ENCODE measurements around the gene NTM. TPM values are rescaled to one million over a fixed set of nuclear protein-coding genes. Genes with fewer than 3 reads are reported as not detected.

The NTM gene
- total and polyA plus RNA-seq, 2 donors (not counting 1 experiment from before 2014, with no cell fraction given), result 12.3 to 28.6 TPM

DNA sequence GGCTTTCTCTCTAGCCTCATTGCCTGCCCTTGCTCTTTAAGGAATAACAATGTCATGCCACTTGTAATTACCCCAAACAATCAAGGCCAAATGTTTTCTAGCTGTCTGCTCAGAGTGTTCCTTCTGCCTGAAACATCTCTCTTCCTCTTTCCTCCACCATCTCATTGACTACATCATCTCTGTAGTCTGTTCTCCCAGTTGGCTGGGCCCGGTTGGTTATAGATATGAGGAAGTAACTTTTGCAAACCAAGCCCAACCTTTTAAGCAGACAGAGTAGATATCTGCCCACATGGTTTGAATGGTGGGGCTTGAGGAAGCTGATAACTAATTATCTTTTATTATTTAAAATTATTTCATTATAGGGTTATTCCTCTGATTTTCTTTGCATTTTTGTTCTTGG is 104.5 kb downstream of the NTM start:
- Histone ChIP-seq H2AFZ (ENCODE audit: low read length) (no peak overlapping the region), H3K4me2 (ENCODE audit: extremely low read depth, insufficient read depth, low read length) (no peak overlapping the region), H3K79me2 (ENCODE audit: control insufficient read depth, insufficient read depth, low read length) (no peaks in the 10 kb centered on the region), H3K4me1 (ENCODE audit: control insufficient read depth, extremely low read depth, insufficient read depth, low read length) (no peaks in the 10 kb centered on the region), H3K36me3 (ENCODE audit: control insufficient read depth, insufficient read depth, low read length) (no peaks in the 10 kb centered on the region), H3K27ac (ENCODE audit: insufficient read depth, low read length) (no peak overlapping the region), H3K9ac (ENCODE audit: insufficient read depth, low read length) (no peak overlapping the region), H3K4me3 (replicated peaks in 1 of 4; ENCODE audit: control extremely low read depth in 1 of 4, insufficient read depth in 1 of 4, low read depth in 3 of 4, low read length in 4 of 4) (no peak overlapping the region), H3K9me3 (ENCODE audit: control insufficient read depth, insufficient read depth, low read depth, low read length) (no peaks in the 10 kb centered on the region), H4K20me1 (ENCODE audit: control insufficient read depth, extremely low read depth, insufficient read depth, low read length) (no peaks in the 10 kb centered on the region), H3K27me3 (ENCODE audit: control insufficient read depth, insufficient read depth, low read length) (no peaks in the 10 kb centered on the region)
- DNase-seq (ENCODE audit: low read depth in 2 of 2), result no peak
- TF ChIP-seq, protein P1, sequence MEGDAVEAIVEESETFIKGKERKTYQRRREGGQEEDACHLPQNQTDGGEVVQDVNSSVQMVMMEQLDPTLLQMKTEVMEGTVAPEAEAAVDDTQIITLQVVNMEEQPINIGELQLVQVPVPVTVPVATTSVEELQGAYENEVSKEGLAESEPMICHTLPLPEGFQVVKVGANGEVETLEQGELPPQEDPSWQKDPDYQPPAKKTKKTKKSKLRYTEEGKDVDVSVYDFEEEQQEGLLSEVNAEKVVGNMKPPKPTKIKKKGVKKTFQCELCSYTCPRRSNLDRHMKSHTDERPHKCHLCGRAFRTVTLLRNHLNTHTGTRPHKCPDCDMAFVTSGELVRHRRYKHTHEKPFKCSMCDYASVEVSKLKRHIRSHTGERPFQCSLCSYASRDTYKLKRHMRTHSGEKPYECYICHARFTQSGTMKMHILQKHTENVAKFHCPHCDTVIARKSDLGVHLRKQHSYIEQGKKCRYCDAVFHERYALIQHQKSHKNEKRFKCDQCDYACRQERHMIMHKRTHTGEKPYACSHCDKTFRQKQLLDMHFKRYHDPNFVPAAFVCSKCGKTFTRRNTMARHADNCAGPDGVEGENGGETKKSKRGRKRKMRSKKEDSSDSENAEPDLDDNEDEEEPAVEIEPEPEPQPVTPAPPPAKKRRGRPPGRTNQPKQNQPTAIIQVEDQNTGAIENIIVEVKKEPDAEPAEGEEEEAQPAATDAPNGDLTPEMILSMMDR (conservative IDR thresholded peaks at IDR 0.05 in 1 of 2, IDR thresholded peaks at IDR 0.05 in 1 of 2; ENCODE audit: low read depth in 1 of 2, low read length in 2 of 2), result no peak
- no peak for TF ChIP-seq EZH2 (IDR thresholded peaks at IDR 0.05; ENCODE audit: low read length, missing control alignments)

DNA sequence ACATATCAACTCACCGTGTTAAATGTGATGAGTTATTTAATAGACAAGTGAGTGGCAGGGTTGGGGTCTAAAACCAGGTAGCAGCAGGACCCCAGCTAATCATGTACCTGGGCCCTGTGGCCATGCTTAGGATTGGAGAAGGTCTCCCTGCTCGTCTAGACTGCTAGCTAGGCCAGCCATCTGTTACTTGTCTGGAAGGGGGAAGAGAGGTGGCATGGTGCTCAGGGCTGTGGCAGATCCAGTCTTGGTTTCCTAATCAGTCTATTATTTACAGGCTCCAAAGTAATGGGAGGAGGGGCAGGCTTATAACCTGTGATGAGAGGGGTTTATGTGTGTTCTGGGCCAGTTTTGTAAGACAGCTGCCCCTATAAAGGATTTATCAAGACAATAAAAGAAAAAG is 105.9 kb downstream of the NTM start:
- TF ChIP-seq, protein P1 (conservative IDR thresholded peaks at IDR 0.05 in 1 of 2, IDR thresholded peaks at IDR 0.05 in 1 of 2; ENCODE audit: low read depth in 1 of 2, low read length in 2 of 2), result no peak
- Histone ChIP-seq H3K79me2 (ENCODE audit: control insufficient read depth, insufficient read depth, low read length) (no peaks in the 10 kb centered on the region), H3K4me3 (replicated peaks in 1 of 4; ENCODE audit: control extremely low read depth in 1 of 4, insufficient read depth in 1 of 4, low read depth in 3 of 4, low read length in 4 of 4) (no peak overlapping the region), H3K9me3 (ENCODE audit: control insufficient read depth, insufficient read depth, low read depth, low read length) (no peaks in the 10 kb centered on the region), H2AFZ (ENCODE audit: low read length) (no peak overlapping the region), H3K36me3 (ENCODE audit: control insufficient read depth, insufficient read depth, low read length) (no peaks in the 10 kb centered on the region), H3K4me1 (ENCODE audit: control insufficient read depth, extremely low read depth, insufficient read depth, low read length) (no peaks in the 10 kb centered on the region), H4K20me1 (ENCODE audit: control insufficient read depth, extremely low read depth, insufficient read depth, low read length) (no peaks in the 10 kb centered on the region), H3K27me3 (ENCODE audit: control insufficient read depth, insufficient read depth, low read length) (no peaks in the 10 kb centered on the region), H3K4me2 (ENCODE audit: extremely low read depth, insufficient read depth, low read length) (no peak overlapping the region), H3K9ac (ENCODE audit: insufficient read depth, low read length) (no peak overlapping the region), H3K27ac (ENCODE audit: insufficient read depth, low read length) (no peak overlapping the region)
- no peak for DNase-seq (ENCODE audit: low read depth in 2 of 2)

DNA sequence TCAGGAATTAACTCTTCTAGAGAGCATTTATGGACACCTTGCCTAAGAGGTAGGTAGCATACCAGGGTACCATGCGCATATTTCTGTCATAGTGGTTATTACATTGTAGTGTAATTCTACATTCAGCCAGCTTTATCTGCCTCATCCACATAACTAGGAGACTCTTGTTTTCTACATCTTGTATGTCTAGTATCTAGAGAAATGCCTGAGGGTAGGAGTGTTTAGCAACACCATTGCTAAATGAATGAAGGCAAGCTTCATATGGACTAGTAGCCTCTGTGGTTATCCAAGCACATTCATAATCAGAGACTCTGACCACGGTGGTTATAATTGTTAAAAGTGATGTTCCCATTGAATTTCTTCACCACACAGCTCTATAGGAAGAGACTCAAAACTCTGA is 107.9 kb downstream of the NTM start:
- no peak overlapping the region for H3K9ac ChIP-seq (ENCODE audit: insufficient read depth, low read length)
- H3K4me2 ChIP-seq (ENCODE audit: extremely low read depth, insufficient read depth, low read length), result no peak overlapping the region
- H3K27me3 ChIP-seq (ENCODE audit: control insufficient read depth, insufficient read depth, low read length), result no peaks in the 10 kb centered on the region
- TF ChIP-seq, protein P1 (conservative IDR thresholded peaks at IDR 0.05 in 1 of 2, IDR thresholded peaks at IDR 0.05 in 1 of 2; ENCODE audit: low read depth in 1 of 2, low read length in 2 of 2), result no peak
- no peak for TF ChIP-seq EZH2 (IDR thresholded peaks at IDR 0.05; ENCODE audit: low read length, missing control alignments)
- no peak overlapping the region for H3K27ac ChIP-seq (ENCODE audit: insufficient read depth, low read length)
- no peak for DNase-seq (ENCODE audit: low read depth in 2 of 2)
- no peak overlapping the region for H2AFZ ChIP-seq (ENCODE audit: low read length)
- H3K4me3 ChIP-seq (replicated peaks in 1 of 4; ENCODE audit: control extremely low read depth in 1 of 4, insufficient read depth in 1 of 4, low read depth in 3 of 4, low read length in 4 of 4), result no peak overlapping the region
- H4K20me1 ChIP-seq (ENCODE audit: control insufficient read depth, extremely low read depth, insufficient read depth, low read length), result no peaks in the 10 kb centered on the region
- H3K36me3 ChIP-seq (ENCODE audit: control insufficient read depth, insufficient read depth, low read length), result no peaks in the 10 kb centered on the region
- no peaks in the 10 kb centered on the region for H3K9me3 ChIP-seq (ENCODE audit: control insufficient read depth, insufficient read depth, low read depth, low read length)
- H3K4me1 ChIP-seq (ENCODE audit: control insufficient read depth, extremely low read depth, insufficient read depth, low read length), result no peaks in the 10 kb centered on the region
- H3K79me2 ChIP-seq (ENCODE audit: control insufficient read depth, insufficient read depth, low read length), result no peaks in the 10 kb centered on the region
